ENCODE data around the gene PLEKHA1. TPM values are rescaled to one million over a fixed set of nuclear protein-coding genes. Genes with fewer than 3 reads are reported as not detected.
A peak's percentile ranks its signal among the peaks of the same experiment; 100 is the strongest.

PLEKHA1 gene
- total and polyA plus RNA-seq, 2 donors from 2014 or later = 19.5 to 168 TPM

DNA sequence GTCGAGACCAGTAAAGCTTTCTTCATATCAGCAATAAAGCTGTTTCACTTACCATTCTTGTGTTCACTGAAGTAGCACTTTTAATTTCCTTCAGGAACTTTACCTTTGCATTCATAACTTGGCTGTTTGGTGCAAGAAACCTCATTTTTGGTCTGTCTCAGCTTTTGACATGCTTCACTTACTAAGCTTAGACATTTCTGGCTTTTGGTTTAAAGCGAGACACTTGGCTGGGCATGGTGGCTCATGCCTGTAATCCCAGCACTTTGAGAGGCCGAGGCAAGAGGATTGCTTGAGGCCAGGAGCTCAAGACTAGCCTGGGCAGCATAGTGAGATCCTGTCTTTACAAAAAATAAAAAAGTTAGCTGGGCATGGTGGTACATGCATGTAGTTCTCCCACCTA, 15.8 kb downstream of the PLEKHA1 start:
- Histone ChIP-seq H3K4me1 (ENCODE audit: control insufficient read depth in 2 of 3, insufficient read depth in 2 of 3, low read depth in 1 of 3, low read length in 3 of 3) (peaks cover 0 to 20% (median 3%) of the 10 kb centered on the region in 3 donors), H3K9me3 (ENCODE audit: control insufficient read depth in 2 of 3, insufficient read depth in 1 of 3, low read length in 3 of 3) (no peaks in the 10 kb centered on the region), H3K27me3 (ENCODE audit: control insufficient read depth, insufficient read depth, low read length) (no peaks in the 10 kb centered on the region), H3K4me3 (ENCODE audit: low read length in 3 of 3) (no peak overlapping the region), H3K27ac (ENCODE audit: low read depth in 2 of 2, low read length in 2 of 2) (peak overlapping the region in 1 of 2 donors; percentile 54), H3K36me3 (ENCODE audit: control insufficient read depth in 2 of 3, insufficient read depth in 3 of 3, low read length in 3 of 3) (peaks cover 0 to 8% (median 3%) of the 10 kb centered on the region in 3 donors), H3K9ac (ENCODE audit: low read length in 3 of 3) (no peak overlapping the region)
- DNase-seq (peak in 2 of 5 donors; percentile 38 to 42), FAIRE-seq (no peak)
- intact Hi-C loops (cut with DNase I) = no loop called here
- TF ChIP-seq, protein P1, sequence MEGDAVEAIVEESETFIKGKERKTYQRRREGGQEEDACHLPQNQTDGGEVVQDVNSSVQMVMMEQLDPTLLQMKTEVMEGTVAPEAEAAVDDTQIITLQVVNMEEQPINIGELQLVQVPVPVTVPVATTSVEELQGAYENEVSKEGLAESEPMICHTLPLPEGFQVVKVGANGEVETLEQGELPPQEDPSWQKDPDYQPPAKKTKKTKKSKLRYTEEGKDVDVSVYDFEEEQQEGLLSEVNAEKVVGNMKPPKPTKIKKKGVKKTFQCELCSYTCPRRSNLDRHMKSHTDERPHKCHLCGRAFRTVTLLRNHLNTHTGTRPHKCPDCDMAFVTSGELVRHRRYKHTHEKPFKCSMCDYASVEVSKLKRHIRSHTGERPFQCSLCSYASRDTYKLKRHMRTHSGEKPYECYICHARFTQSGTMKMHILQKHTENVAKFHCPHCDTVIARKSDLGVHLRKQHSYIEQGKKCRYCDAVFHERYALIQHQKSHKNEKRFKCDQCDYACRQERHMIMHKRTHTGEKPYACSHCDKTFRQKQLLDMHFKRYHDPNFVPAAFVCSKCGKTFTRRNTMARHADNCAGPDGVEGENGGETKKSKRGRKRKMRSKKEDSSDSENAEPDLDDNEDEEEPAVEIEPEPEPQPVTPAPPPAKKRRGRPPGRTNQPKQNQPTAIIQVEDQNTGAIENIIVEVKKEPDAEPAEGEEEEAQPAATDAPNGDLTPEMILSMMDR (IDR thresholded peaks at IDR 0.05; ENCODE audit: borderline replicate concordance, extremely low read depth, insufficient read depth) = no peak

DNA sequence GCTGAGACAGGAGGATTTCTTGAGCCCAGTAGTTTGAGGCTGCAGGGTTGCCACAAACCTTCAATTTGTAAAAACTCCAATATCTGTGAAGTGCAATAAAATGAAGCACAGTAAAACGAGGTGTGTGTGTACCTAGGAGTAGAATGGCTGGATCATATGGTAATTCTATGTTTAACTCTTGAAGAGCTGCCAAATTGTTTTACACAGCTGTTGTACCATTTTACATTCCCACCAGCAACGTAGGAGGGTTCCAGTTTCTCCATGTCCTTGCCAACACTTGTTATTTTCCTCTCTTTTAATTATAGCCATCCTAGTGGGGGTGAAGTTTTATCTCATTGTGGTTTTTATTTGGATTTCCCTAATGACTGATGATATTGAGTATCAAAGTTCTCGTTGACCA, 16.2 kb downstream of the PLEKHA1 start:
- TF ChIP-seq, protein P1 (IDR thresholded peaks at IDR 0.05; ENCODE audit: borderline replicate concordance, extremely low read depth, insufficient read depth) = no peak
- intact Hi-C loops (cut with DNase I) = no loop called here
- Histone ChIP-seq H3K27me3 (ENCODE audit: control insufficient read depth, insufficient read depth, low read length) (no peaks in the 10 kb centered on the region), H3K9ac (ENCODE audit: low read length in 3 of 3) (no peak overlapping the region), H3K27ac (ENCODE audit: low read depth in 2 of 2, low read length in 2 of 2) (no peak overlapping the region), H3K9me3 (ENCODE audit: control insufficient read depth in 2 of 3, insufficient read depth in 1 of 3, low read length in 3 of 3) (no peaks in the 10 kb centered on the region), H3K36me3 (ENCODE audit: control insufficient read depth in 2 of 3, insufficient read depth in 3 of 3, low read length in 3 of 3) (peaks cover 3 to 8% (median 3%) of the 10 kb centered on the region in 3 donors), H3K4me3 (ENCODE audit: low read length in 3 of 3) (no peak overlapping the region), H3K4me1 (ENCODE audit: control insufficient read depth in 2 of 3, insufficient read depth in 2 of 3, low read depth in 1 of 3, low read length in 3 of 3) (peaks cover 0 to 20% (median 3%) of the 10 kb centered on the region in 3 donors)
- no peak for FAIRE-seq
- DNase-seq = no peak

DNA sequence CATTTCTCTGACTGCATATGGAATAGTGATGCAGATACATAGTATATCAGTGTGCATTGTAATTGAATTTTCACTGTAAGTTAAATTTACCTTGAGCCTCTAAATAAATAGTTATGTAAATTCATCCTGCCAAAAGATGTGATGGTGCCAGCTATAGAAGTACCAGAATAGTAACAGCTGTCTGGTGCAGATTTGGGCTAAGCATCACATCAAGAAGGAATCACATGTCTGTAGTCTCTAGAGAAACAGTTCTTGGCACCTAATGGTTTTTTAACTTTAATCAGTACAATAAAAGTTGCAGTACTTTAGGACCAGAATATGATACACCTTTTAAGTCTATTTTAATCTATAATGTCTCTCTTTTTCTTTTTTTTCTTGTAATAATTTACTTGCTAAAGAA, 17.4 kb downstream of the PLEKHA1 start:
- TF ChIP-seq, protein P1 (IDR thresholded peaks at IDR 0.05; ENCODE audit: borderline replicate concordance, extremely low read depth, insufficient read depth) = no peak
- Histone ChIP-seq H3K9me3 (ENCODE audit: control insufficient read depth in 2 of 3, insufficient read depth in 1 of 3, low read length in 3 of 3) (no peaks in the 10 kb centered on the region), H3K4me1 (ENCODE audit: control insufficient read depth in 2 of 3, insufficient read depth in 2 of 3, low read depth in 1 of 3, low read length in 3 of 3) (peaks cover 0 to 20% (median 3%) of the 10 kb centered on the region in 3 donors), H3K27me3 (ENCODE audit: control insufficient read depth, insufficient read depth, low read length) (no peaks in the 10 kb centered on the region), H3K27ac (ENCODE audit: low read depth in 2 of 2, low read length in 2 of 2) (no peak overlapping the region), H3K9ac (ENCODE audit: low read length in 3 of 3) (no peak overlapping the region), H3K36me3 (ENCODE audit: control insufficient read depth in 2 of 3, insufficient read depth in 3 of 3, low read length in 3 of 3) (peaks cover 3 to 8% (median 3%) of the 10 kb centered on the region in 3 donors), H3K4me3 (ENCODE audit: low read length in 3 of 3) (no peak overlapping the region)
- FAIRE-seq = peak; percentile 19
- DNase-seq = no peak
- intact Hi-C loops (cut with DNase I) = no loop called here

DNA sequence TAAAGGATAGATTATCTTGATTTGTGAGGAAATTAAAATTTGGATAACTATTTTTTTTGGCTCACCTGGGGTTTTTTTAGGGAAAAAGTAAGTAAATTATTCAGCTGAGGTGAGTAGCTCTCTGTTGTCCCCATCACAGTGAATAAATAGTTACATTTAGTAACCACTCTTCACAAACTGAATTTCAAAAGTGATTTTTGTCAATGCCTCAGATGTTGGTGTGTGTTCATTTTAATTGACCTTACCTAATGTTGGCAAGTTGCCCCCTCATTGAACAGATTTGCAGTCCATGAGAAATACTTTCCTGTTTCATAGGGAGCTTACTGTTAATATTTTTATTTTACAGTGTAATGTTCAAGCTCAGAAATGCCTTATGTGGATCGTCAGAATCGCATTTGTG, 18.3 kb downstream of the PLEKHA1 start:
- FAIRE-seq = no peak

More for the DNA sequence above, 18.3 kb downstream of the PLEKHA1 start:
- Histone ChIP-seq H3K36me3 (ENCODE audit: control insufficient read depth in 2 of 3, insufficient read depth in 3 of 3, low read length in 3 of 3) (peaks cover 3 to 9% (median 4%) of the 10 kb centered on the region in 3 donors), H3K27ac (ENCODE audit: low read depth in 2 of 2, low read length in 2 of 2) (no peak overlapping the region), H3K4me3 (ENCODE audit: low read length in 3 of 3) (no peak overlapping the region), H3K9me3 (ENCODE audit: control insufficient read depth in 2 of 3, insufficient read depth in 1 of 3, low read length in 3 of 3) (no peaks in the 10 kb centered on the region), H3K9ac (ENCODE audit: low read length in 3 of 3) (no peak overlapping the region), H3K27me3 (ENCODE audit: control insufficient read depth, insufficient read depth, low read length) (no peaks in the 10 kb centered on the region), H3K4me1 (ENCODE audit: control insufficient read depth in 2 of 3, insufficient read depth in 2 of 3, low read depth in 1 of 3, low read length in 3 of 3) (peaks cover 0 to 16% (median 3%) of the 10 kb centered on the region in 3 donors)
- no peak for DNase-seq
- intact Hi-C loops (cut with DNase I) = no loop called here
- TF ChIP-seq, protein P1 (IDR thresholded peaks at IDR 0.05; ENCODE audit: borderline replicate concordance, extremely low read depth, insufficient read depth) = no peak
